ENCODE data around the gene EML1.
"Not testable (repeated sequence)": the region's sequence is repeated elsewhere in the genome, so short reads cannot be mapped to it uniquely, and the experiment has no call there.

The EML1 gene

DNA sequence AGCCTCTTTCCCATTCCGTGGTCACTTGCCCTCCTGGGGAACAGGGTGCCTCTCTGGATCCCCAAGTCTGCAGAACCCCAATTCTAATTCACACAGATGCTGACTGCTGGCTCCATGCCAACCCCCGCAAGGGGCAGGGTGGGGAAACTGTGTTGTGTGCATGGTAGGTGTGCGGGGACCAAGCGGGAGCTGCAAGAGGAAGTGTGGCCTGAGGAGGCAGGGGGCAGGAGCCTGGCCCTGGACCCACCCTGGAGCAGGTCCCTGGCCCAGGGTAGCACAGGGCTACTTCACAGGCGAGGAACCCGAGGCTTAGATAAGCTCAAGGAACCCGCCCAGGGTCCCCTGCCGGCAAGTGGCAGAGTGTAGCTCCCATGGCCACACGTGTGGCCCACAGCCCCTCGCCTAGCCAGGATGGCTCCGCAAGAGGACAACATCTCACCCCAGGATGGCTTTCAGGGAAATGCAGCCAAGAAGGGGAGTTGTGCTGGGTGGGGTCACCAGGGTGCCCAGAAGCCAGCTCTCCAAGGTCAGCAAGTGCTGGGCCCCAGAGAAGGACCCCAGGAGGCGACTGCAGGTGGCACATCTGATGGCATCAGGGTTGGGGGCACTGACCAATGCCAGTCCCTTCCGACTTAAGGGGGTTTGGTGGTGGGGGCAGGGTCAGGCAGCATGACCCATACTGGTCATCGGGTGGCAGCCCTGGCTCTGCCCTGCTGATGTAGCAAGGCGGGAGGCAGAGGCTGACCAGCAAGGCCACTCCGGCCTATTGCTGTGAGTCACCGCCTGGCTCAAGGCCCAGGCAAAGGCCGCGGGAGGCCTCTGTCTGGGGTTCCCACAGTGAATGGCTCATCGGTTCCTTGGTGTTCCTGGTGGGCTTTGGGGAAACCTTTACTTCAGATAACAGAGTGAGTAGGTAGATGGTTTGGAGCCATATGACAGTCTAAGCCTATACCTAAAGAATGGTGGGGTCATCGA lies 37.3 kb upstream of the EML1 start:
- no peak overlapping the region for H3K4me3 ChIP-seq (ENCODE audit: low read depth in 1 of 5, low read length in 5 of 5)
- H3K9me3 ChIP-seq (ENCODE audit: control insufficient read depth in 5 of 5, low read length in 5 of 5), result no peaks in the 10 kb centered on the region
- H3K4me1 ChIP-seq (ENCODE audit: control insufficient read depth in 5 of 5, insufficient read depth in 5 of 5, low read length in 5 of 5), result peaks cover 11 to 65% (median 47%) of the 10 kb centered on the region in 5 donors
- H3K36me3 ChIP-seq (ENCODE audit: control insufficient read depth in 5 of 5, insufficient read depth in 5 of 5, low read length in 5 of 5), result no peaks in the 10 kb centered on the region
- peaks cover 0 to 23% (median 7%) of the 10 kb centered on the region in 5 donors for H3K27me3 ChIP-seq (ENCODE audit: control insufficient read depth in 5 of 5, insufficient read depth in 4 of 5, low read length in 5 of 5)
- no peak overlapping the region for H3K27ac ChIP-seq (ENCODE audit: low read depth, low read length)
- H3K9ac ChIP-seq (ENCODE audit: low read length in 5 of 5), result peak overlapping the region in 1 of 5 donors; percentile 20

GRCh38 chr14:99756796-99757195 lies 36.4 kb upstream of the EML1 start:
- Histone ChIP-seq H3K36me3 (ENCODE audit: control insufficient read depth in 5 of 5, insufficient read depth in 5 of 5, low read length in 5 of 5) (no peaks in the 10 kb centered on the region), H3K9ac (ENCODE audit: low read length in 5 of 5) (no peak overlapping the region), H3K9me3 (ENCODE audit: control insufficient read depth in 5 of 5, low read length in 5 of 5) (no peaks in the 10 kb centered on the region), H3K4me1 (ENCODE audit: control insufficient read depth in 5 of 5, insufficient read depth in 5 of 5, low read length in 5 of 5) (peaks cover 11 to 59% (median 45%) of the 10 kb centered on the region in 5 donors), H3K4me3 (ENCODE audit: low read depth in 1 of 5, low read length in 5 of 5) (no peak overlapping the region), H3K27ac (ENCODE audit: low read depth, low read length) (no peak overlapping the region), H3K27me3 (ENCODE audit: control insufficient read depth in 5 of 5, insufficient read depth in 4 of 5, low read length in 5 of 5) (peaks cover 0 to 17% (median 6%) of the 10 kb centered on the region in 5 donors)

DNA sequence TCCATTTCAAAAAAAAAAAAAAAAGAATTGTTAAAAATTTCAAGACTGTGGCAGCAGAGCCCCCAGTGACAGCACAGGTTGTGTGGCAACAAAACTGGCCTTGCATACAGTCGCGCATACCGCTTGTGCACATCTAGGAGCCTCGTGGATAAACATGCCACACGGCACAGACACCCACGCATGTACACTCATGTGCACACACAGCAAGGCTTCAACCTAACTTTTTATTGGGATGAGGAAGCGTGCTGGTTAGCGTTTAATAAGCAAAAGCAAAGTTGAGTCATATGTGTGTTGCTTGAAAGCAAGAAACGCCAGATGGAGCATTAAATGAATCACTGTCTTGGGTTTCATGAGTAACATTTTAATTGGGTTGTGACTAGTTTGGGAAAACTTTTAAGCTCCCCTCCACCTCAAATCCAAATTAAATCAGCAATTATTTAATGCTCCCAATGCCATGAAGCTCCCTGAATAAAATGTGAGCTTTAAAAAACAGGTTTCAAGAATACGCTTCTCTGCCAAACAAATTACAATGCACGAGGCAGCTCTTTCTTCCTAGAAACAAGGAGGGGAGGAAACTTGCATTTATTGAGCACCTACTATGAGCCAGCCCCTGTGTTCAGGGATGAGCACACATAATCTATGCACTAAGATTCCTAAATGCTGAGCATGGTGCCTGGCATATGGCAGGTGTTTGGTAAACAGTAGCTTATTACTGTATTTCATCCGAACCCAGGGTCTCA lies 35.7 kb upstream of the EML1 start:
- Histone ChIP-seq H3K36me3 (ENCODE audit: control insufficient read depth in 5 of 5, insufficient read depth in 5 of 5, low read length in 5 of 5) (no peaks in the 10 kb centered on the region), H3K4me3 (ENCODE audit: low read depth in 1 of 5, low read length in 5 of 5) (no peak overlapping the region), H3K27me3 (ENCODE audit: control insufficient read depth in 5 of 5, insufficient read depth in 4 of 5, low read length in 5 of 5) (peaks cover 0 to 14% (median 6%) of the 10 kb centered on the region in 5 donors), H3K27ac (ENCODE audit: low read depth, low read length) (peak overlapping the region; percentile 35), H3K9me3 (ENCODE audit: control insufficient read depth in 5 of 5, low read length in 5 of 5) (no peaks in the 10 kb centered on the region), H3K9ac (ENCODE audit: low read length in 5 of 5) (no peak overlapping the region), H3K4me1 (ENCODE audit: control insufficient read depth in 5 of 5, insufficient read depth in 5 of 5, low read length in 5 of 5) (peaks cover 11 to 52% (median 38%) of the 10 kb centered on the region in 5 donors)

- peaks cover 0 to 14% (median 6%) of the 10 kb centered on the region in 5 donors for H3K27me3 ChIP-seq (ENCODE audit: control insufficient read depth in 5 of 5, insufficient read depth in 4 of 5, low read length in 5 of 5)
- H3K4me1 ChIP-seq (ENCODE audit: control insufficient read depth in 5 of 5, insufficient read depth in 5 of 5, low read length in 5 of 5), result peaks cover 10 to 45% (median 33%) of the 10 kb centered on the region in 5 donors
- no peak overlapping the region for H3K9ac ChIP-seq (ENCODE audit: low read length in 5 of 5)
- H3K27ac ChIP-seq (ENCODE audit: low read depth, low read length), result peak overlapping the region; percentile 35
- no peak overlapping the region for H3K4me3 ChIP-seq (ENCODE audit: low read depth in 1 of 5, low read length in 5 of 5)
- H3K36me3 ChIP-seq (ENCODE audit: control insufficient read depth in 5 of 5, insufficient read depth in 5 of 5, low read length in 5 of 5), result no peaks in the 10 kb centered on the region
- no peaks in the 10 kb centered on the region for H3K9me3 ChIP-seq (ENCODE audit: control insufficient read depth in 5 of 5, low read length in 5 of 5)
These were observed 34.9 kb upstream of the EML1 start for GRCh38 chr14:99758121-99758821.

GRCh38 chr14:99758872-99759545 lies 34.2 kb upstream of the EML1 start:
- peaks cover 8 to 38% (median 30%) of the 10 kb centered on the region in 5 donors for H3K4me1 ChIP-seq (ENCODE audit: control insufficient read depth in 5 of 5, insufficient read depth in 5 of 5, low read length in 5 of 5)
- no peak overlapping the region for H3K9ac ChIP-seq (ENCODE audit: low read length in 5 of 5)

DNA sequence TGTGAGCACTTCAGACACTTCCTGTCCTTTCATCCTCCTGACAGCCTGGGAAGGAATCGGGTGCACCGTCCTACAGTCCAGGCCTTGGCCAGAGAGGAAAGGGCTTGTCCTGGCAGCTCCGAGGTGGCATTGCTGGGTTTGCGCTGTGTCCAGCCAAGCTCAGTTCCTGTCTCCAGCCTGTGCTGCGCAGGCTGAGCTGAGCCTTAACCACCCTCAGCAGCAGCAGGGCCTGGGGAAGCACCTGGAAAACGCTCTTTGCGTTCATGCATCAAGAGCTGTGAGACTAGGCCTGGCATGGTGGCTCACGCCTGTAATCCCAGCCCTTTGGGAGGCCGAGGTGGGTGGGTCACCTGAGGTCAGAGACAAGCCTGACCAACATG lies 33.7 kb upstream of the EML1 start:
- Histone ChIP-seq H3K9me3 (ENCODE audit: control insufficient read depth in 5 of 5, low read length in 5 of 5) (no peaks in the 10 kb centered on the region), H3K27ac (ENCODE audit: low read depth, low read length) (no peak overlapping the region), H3K4me1 (ENCODE audit: control insufficient read depth in 5 of 5, insufficient read depth in 5 of 5, low read length in 5 of 5) (peaks cover 8 to 34% (median 30%) of the 10 kb centered on the region in 5 donors), H3K36me3 (ENCODE audit: control insufficient read depth in 5 of 5, insufficient read depth in 5 of 5, low read length in 5 of 5) (no peaks in the 10 kb centered on the region), H3K27me3 (ENCODE audit: control insufficient read depth in 5 of 5, insufficient read depth in 4 of 5, low read length in 5 of 5) (peaks cover 0 to 14% (median 0%) of the 10 kb centered on the region in 5 donors), H3K9ac (ENCODE audit: low read length in 5 of 5) (no peak overlapping the region), H3K4me3 (ENCODE audit: low read depth in 1 of 5, low read length in 5 of 5) (no peak overlapping the region)

More at GRCh38 chr14:99758872-99759545, 34.2 kb upstream of the EML1 start:
- Histone ChIP-seq H3K27me3 (ENCODE audit: control insufficient read depth in 5 of 5, insufficient read depth in 4 of 5, low read length in 5 of 5) (peaks cover 0 to 14% (median 0%) of the 10 kb centered on the region in 5 donors), H3K4me3 (ENCODE audit: low read depth in 1 of 5, low read length in 5 of 5) (no peak overlapping the region), H3K36me3 (ENCODE audit: control insufficient read depth in 5 of 5, insufficient read depth in 5 of 5, low read length in 5 of 5) (no peaks in the 10 kb centered on the region), H3K27ac (ENCODE audit: low read depth, low read length) (no peak overlapping the region), H3K9me3 (ENCODE audit: control insufficient read depth in 5 of 5, low read length in 5 of 5) (no peaks in the 10 kb centered on the region)

- Histone ChIP-seq H3K27me3 (ENCODE audit: control insufficient read depth in 5 of 5, insufficient read depth in 4 of 5, low read length in 5 of 5) (peaks cover 0 to 11% (median 0%) of the 10 kb centered on the region in 5 donors), H3K36me3 (ENCODE audit: control insufficient read depth in 5 of 5, insufficient read depth in 5 of 5, low read length in 5 of 5) (no peaks in the 10 kb centered on the region), H3K4me3 (ENCODE audit: low read depth in 1 of 5, low read length in 5 of 5) (no peak overlapping the region), H3K4me1 (ENCODE audit: control insufficient read depth in 5 of 5, insufficient read depth in 5 of 5, low read length in 5 of 5) (peaks cover 6 to 28% (median 21%) of the 10 kb centered on the region in 5 donors), H3K9ac (ENCODE audit: low read length in 5 of 5) (no peak overlapping the region), H3K9me3 (ENCODE audit: control insufficient read depth in 5 of 5, low read length in 5 of 5) (no peaks in the 10 kb centered on the region), H3K27ac (ENCODE audit: low read depth, low read length) (no peak overlapping the region)
These were observed 32.4 kb upstream of the EML1 start for GRCh38 chr14:99760817-99761216.

DNA sequence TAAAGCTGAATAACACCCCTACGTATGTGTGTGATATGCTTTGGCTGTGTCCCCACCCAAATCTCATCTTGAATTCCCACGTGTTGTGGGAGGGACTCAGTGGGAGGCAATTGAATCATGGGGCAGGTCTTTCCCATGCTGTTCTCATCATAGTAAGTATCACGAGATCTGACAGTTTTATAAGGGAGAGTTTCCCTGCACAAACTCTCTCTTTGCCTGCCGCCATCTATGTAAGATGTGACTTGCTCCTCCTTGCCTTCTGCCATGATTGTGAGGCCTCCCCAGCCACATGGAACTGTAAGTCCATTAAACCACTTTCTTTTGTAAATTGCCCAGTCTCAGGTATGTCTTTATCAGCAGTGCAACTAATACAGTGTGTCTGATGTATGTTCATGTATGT lies 30.3 kb upstream of the EML1 start:
- not testable (repeated sequence) for H3K27me3 ChIP-seq (ENCODE audit: control insufficient read depth in 5 of 5, insufficient read depth in 4 of 5, low read length in 5 of 5); H3K9ac ChIP-seq (ENCODE audit: low read length in 5 of 5); H3K27ac ChIP-seq (ENCODE audit: low read depth, low read length); H3K36me3 ChIP-seq (ENCODE audit: control insufficient read depth in 5 of 5, insufficient read depth in 5 of 5, low read length in 5 of 5); H3K9me3 ChIP-seq (ENCODE audit: control insufficient read depth in 5 of 5, low read length in 5 of 5); H3K4me3 ChIP-seq (ENCODE audit: low read depth in 1 of 5, low read length in 5 of 5)
- H3K4me1 ChIP-seq (ENCODE audit: control insufficient read depth in 5 of 5, insufficient read depth in 5 of 5, low read length in 5 of 5), result peaks cover 3 to 27% (median 14%) of the 10 kb centered on the region in 5 donors

- no peak overlapping the region for H3K4me3 ChIP-seq (ENCODE audit: low read depth in 1 of 5, low read length in 5 of 5)
- H3K27ac ChIP-seq (ENCODE audit: low read depth, low read length), result no peak overlapping the region
These were observed 29.5 kb upstream of the EML1 start for GRCh38 chr14:99763527-99764221.

More at GRCh38 chr14:99763527-99764221, 29.5 kb upstream of the EML1 start:
- H3K9ac ChIP-seq (ENCODE audit: low read length in 5 of 5), result no peak overlapping the region
- peaks cover 0 to 8% (median 0%) of the 10 kb centered on the region in 5 donors for H3K27me3 ChIP-seq (ENCODE audit: control insufficient read depth in 5 of 5, insufficient read depth in 4 of 5, low read length in 5 of 5)
- H3K9me3 ChIP-seq (ENCODE audit: control insufficient read depth in 5 of 5, low read length in 5 of 5), result no peaks in the 10 kb centered on the region
- no peaks in the 10 kb centered on the region for H3K36me3 ChIP-seq (ENCODE audit: control insufficient read depth in 5 of 5, insufficient read depth in 5 of 5, low read length in 5 of 5)
- peaks cover 2 to 30% (median 16%) of the 10 kb centered on the region in 5 donors for H3K4me1 ChIP-seq (ENCODE audit: control insufficient read depth in 5 of 5, insufficient read depth in 5 of 5, low read length in 5 of 5)

All from subcutaneous abdominal adipose tissue (tissue), 5 donors.